PC-9 (cell line): ENCODE data around the gene RBL2. TPM values are rescaled to one million over a fixed set of nuclear protein-coding genes. Genes with fewer than 3 reads are reported as not detected.

Experiments
- BruUV-seq: library from RNA; stranded (reverse); fragments of 400-500 nt; replicated peaks from 2 replicates; lab custom pipeline; 2021; lab: Mats Ljungman, UMichigan
- CTCF ChIA-PET: fragments of 300-600 bp; sonication (Branson Sonifier 250); formaldehyde crosslinking; loops from one replicate; lab custom pipeline; 2022; ENCODE audit warnings: antibody characterized with exemption; lab: Charles Lee
- POLR2A ChIA-PET: fragments of 300-600 bp; sonication (Branson Sonifier 250); formaldehyde crosslinking; loops from one replicate; lab custom pipeline; 2022; ENCODE audit warnings: antibody characterized with exemption; ENCODE audit not compliant: unreplicated experiment; lab: Charles Lee
- DNase-seq, 2 experiments: peaks; one replicate each; pipeline versions ENCODE4 v3.0.0 to v3.0.0-alpha.2; 2015 to 2022; ENCODE audit warnings: mixed read lengths in 1 of 2
- H2AFZ ChIP-seq: fragments of 200-600 bp; sonication (generic); 2 replicates; pipeline ENCODE4 v1.8.1; 2017; ENCODE audit warnings: antibody characterized with exemption
- H3F3A ChIP-seq: fragments of 200-600 bp; sonication (generic); 2 replicates; pipeline ENCODE4 v1.8.1; 2017; ENCODE audit warnings: antibody characterized with exemption, mild to moderate bottlenecking, low read depth; ENCODE audit not compliant: insufficient read depth
- H3K27ac ChIP-seq: fragments of 200-600 bp; sonication (generic); 2 replicates; pipeline ENCODE4 v1.6.1; 2016; ENCODE audit warnings: mixed run types
- H3K27me3 ChIP-seq: fragments of 200-600 bp; sonication (generic); 2 replicates; pipeline ENCODE4 v1.6.1; 2016; ENCODE audit warnings: low read depth, mixed run types; ENCODE audit not compliant: insufficient read depth
- H3K36me3 ChIP-seq: fragments of 200-600 bp; sonication (generic); 2 replicates; pipeline ENCODE4 v1.6.1; 2016; ENCODE audit warnings: low read depth, mixed run types
- H3K4me1 ChIP-seq: fragments of 200-600 bp; sonication (generic); replicated peaks from 2 replicates; pipeline ENCODE4 v1.6.1; 2016; ENCODE audit warnings: mixed run types; ENCODE audit not compliant: insufficient read depth
- H3K4me2 ChIP-seq: fragments of 200-600 bp; sonication (generic); 2 replicates; pipeline ENCODE4 v1.6.1; 2017; ENCODE audit warnings: mixed run types
- H3K4me3 ChIP-seq: fragments of 200-600 bp; sonication (generic); 2 replicates; pipeline ENCODE4 v1.6.1; 2016; ENCODE audit warnings: mixed run types
- H3K79me2 ChIP-seq: fragments of 200-600 bp; sonication (generic); 2 replicates; pipeline ENCODE4 v1.6.1; 2017; ENCODE audit warnings: low read depth, mixed run types
- H3K9me2 ChIP-seq: fragments of 200-600 bp; sonication (generic); 2 replicates; pipeline ENCODE4 v1.8.1; 2017; ENCODE audit warnings: mild to moderate bottlenecking; ENCODE audit not compliant: insufficient read depth
- H3K9me3 ChIP-seq: fragments of 200-600 bp; sonication (generic); 2 replicates; pipeline ENCODE4 v1.8.1; 2016; ENCODE audit warnings: low read depth; ENCODE audit not compliant: insufficient read depth
- H4K20me1 ChIP-seq: fragments of 200-600 bp; sonication (generic); 2 replicates; pipeline ENCODE4 v1.8.1; 2017; ENCODE audit not compliant: insufficient read depth
- EZH2 ChIP-seq: fragments of 200-600 bp; sonication (generic); IDR thresholded peaks from 2 replicates; pipeline ENCODE4 v1.8.0; 2017; ENCODE audit warnings: antibody characterized with exemption, low read depth
- intact Hi-C: fragments of 100-400 bp; cut with micrococcal nuclease; formaldehyde crosslinking; loops from one replicate; pipeline ENCODE4 v1.10.0; 2022; ENCODE audit not compliant: unreplicated experiment
- total RNA-seq: library from RNA; stranded (reverse); gene quantifications from 2 replicates; pipeline ENCODE4 v1.2.3, GENCODE V29; 2021
- TF ChIP-seq, protein P1 (sequence below): fragments of 200-600 bp; sonication (generic); conservative IDR thresholded peaks from 2 replicates; pipeline ENCODE4 v1.6.1; 2017; ENCODE audit warnings: mixed run types, antibody characterized with exemption, mild to moderate bottlenecking, moderate library complexity

Gene RBL2
- total RNA-seq, 1 experiment from 2014 or later = 72.0 TPM

DNA sequence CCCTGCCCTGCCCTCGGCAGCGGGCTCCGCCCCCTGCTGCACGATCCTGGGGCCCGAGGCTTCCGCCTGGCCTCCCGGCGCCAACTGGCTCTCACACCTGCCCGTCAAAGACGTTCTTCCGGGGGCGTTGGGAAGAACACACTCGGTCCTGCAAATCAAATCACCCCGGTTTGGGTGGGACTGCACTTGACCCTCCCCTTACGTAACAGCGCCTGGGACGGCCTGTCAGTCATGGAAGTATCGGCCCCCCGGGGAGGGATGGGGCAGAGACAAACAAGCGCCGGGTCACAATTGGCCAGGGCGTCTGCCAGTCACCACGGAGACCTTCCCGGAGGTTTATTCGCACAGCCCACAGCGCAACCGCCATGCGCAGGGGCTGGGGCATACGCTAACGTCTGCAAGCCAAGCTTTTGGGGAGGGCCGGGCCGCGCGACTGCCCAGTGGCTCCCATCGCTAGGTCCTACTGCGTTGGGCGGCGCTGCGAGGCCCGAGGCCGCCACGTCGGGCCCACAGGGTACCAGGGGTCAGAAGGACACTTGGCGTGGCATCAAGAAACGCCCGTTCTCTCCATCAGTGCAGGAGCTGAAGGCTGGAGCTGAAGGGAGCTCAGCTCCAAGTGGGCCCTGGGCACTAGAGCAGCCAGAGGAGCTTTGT, 69.1 kb downstream of the RBL2 start:
- Histone ChIP-seq H3K27ac (peak overlapping the region; percentile 74), H3K79me2 (peaks cover 35% of the 10 kb centered on the region), H2AFZ (peak overlapping the region; percentile 95), H3K27me3 (no peaks in the 10 kb centered on the region), H3K9me3 (no peaks in the 10 kb centered on the region), H3K36me3 (no peaks in the 10 kb centered on the region), H3K4me2 (peak overlapping the region; percentile 92), H3F3A (peaks cover 3% of the 10 kb centered on the region; the same call in 1 of the 2 replicates), H4K20me1 (peaks cover 18% of the 10 kb centered on the region; the same call in 1 of the 2 replicates), H3K9me2 (no peaks in the 10 kb centered on the region), H3K4me3 (peak overlapping the region; percentile 88), H3K4me1 (peaks cover 27% of the 10 kb centered on the region)
- DNase-seq = peak; percentile 99
- no peak for TF ChIP-seq EZH2
- TF ChIP-seq, protein P1, sequence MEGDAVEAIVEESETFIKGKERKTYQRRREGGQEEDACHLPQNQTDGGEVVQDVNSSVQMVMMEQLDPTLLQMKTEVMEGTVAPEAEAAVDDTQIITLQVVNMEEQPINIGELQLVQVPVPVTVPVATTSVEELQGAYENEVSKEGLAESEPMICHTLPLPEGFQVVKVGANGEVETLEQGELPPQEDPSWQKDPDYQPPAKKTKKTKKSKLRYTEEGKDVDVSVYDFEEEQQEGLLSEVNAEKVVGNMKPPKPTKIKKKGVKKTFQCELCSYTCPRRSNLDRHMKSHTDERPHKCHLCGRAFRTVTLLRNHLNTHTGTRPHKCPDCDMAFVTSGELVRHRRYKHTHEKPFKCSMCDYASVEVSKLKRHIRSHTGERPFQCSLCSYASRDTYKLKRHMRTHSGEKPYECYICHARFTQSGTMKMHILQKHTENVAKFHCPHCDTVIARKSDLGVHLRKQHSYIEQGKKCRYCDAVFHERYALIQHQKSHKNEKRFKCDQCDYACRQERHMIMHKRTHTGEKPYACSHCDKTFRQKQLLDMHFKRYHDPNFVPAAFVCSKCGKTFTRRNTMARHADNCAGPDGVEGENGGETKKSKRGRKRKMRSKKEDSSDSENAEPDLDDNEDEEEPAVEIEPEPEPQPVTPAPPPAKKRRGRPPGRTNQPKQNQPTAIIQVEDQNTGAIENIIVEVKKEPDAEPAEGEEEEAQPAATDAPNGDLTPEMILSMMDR = no peak
- intact Hi-C loops = loop anchor here (1.0 to 10.0 kb wide), 5 partner anchors 69 to 448 kb away; partner anchors contain the start of gene RBL2
- ChIA-PET CTCF (interaction anchor here (0.6 kb wide), 1 partner anchor 1752 kb away, joined by 6 read pairs; no protein-coding TSS in a partner anchor), POLR2A (interaction anchor here (0.5 to 0.7 kb wide), 4 partner anchors 9 to 551 kb away, joined by 3 to 9 read pairs (median 4); no protein-coding TSS in a partner anchor)
- BruUV-seq = no TSS peak

DNA sequence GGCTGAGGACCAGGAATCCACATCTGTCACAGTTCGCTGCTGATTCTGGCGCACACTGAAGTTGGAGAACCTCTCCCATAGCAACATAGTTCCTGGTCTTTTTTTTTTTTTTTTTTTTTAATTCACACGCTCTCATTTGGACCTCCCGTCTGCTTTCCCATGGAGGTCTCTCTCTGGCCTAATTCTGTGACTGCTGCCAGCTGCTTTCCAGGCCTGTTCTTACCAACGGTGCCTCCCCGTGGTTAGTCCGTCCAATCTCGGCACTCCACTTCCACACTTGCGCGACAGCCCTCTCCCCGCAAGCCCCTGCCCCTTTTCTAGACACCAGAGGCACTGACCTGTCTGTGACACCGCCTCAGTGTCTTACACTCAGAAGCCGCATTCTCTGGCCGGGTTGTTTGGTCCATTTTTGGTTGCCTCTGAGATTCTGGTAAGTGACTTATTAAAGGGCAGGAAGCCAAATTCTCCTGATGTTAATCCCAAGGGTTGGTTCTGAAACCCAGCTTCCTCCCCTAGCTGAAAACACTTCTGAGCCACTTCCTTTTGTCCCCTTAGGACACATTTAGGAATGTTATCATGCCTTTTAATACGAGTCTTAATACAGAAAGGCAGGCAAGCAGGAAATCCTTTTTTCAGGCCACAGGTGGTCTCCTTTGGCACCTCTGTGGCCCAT, 69.9 kb downstream of the RBL2 start:
- H3K4me2 ChIP-seq = peak overlapping the region; percentile 92
- no peaks in the 10 kb centered on the region for H3K36me3 ChIP-seq
- ChIA-PET POLR2A (interaction anchor here (0.7 kb wide), 1 partner anchor 131 kb away, joined by 9 read pairs; no protein-coding TSS in a partner anchor), CTCF (interaction anchor here (0.6 to 0.7 kb wide), 2 partner anchors 735 to 1751 kb away, joined by 3 to 6 read pairs; no protein-coding TSS in a partner anchor)
- no peaks in the 10 kb centered on the region for H3K9me3 ChIP-seq
- H2AFZ ChIP-seq = peak overlapping the region; percentile 95
- H3K79me2 ChIP-seq = peaks cover 31% of the 10 kb centered on the region
- BruUV-seq = TSS peak; percentile 85
- no peaks in the 10 kb centered on the region for H3K9me2 ChIP-seq
- no peaks in the 10 kb centered on the region for H3K27me3 ChIP-seq
- peaks cover 3% of the 10 kb centered on the region; the same call in 1 of the 2 replicates for H3F3A ChIP-seq
- H3K4me1 ChIP-seq = peaks cover 27% of the 10 kb centered on the region
- peak overlapping the region; percentile 88; the same call in 1 of the 2 replicates for H3K4me3 ChIP-seq
- H4K20me1 ChIP-seq = peaks cover 18% of the 10 kb centered on the region; the same call in 1 of the 2 replicates
- TF ChIP-seq EZH2 = no peak
- TF ChIP-seq, protein P1 = no peak
- DNase-seq = peak in 1 of 2 experiments; percentile 23
- intact Hi-C loops = loop anchor here (1.0 to 10.0 kb wide), 5 partner anchors 69 to 449 kb away; partner anchors contain the start of gene RBL2
- H3K27ac ChIP-seq = peak overlapping the region; percentile 74; the same call in 1 of the 2 replicates

DNA sequence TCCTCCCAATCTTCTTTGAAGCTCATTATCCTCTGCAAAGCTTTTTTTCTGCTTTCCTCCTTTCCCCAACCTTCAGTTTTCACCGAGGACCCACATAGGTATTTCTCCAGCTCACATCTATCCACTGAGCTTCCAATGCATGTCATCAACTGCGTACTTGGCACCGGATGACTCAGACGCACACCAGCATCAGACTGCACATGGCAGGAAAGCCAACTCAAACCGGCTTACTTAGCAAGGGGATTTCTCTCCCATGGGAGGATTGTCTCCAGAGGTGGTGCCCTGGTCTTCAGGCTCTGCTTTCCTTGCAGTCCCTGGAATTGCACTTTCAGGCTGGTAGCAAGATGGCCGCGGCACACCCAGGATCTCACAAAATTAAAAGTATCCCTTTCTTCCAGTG, 70.4 kb downstream of the RBL2 start:
- H3K27ac ChIP-seq = no peak overlapping the region
- DNase-seq = no peak
- H3K9me2 ChIP-seq = no peaks in the 10 kb centered on the region
- POLR2A ChIA-PET = no interaction called here
- intact Hi-C loops = loop anchor here (5.0 to 10.0 kb wide), 3 partner anchors 87 to 190 kb away; no protein-coding TSS in a partner anchor
- H3K9me3 ChIP-seq = no peaks in the 10 kb centered on the region
- peaks cover 27% of the 10 kb centered on the region for H3K79me2 ChIP-seq
- no TSS peak for BruUV-seq
- peak overlapping the region; percentile 92 for H3K4me2 ChIP-seq
- CTCF ChIA-PET = no interaction called here
- TF ChIP-seq EZH2 = no peak
- TF ChIP-seq, protein P1 = no peak
- no peaks in the 10 kb centered on the region for H3K27me3 ChIP-seq
- H3F3A ChIP-seq = peaks cover 3% of the 10 kb centered on the region; the same call in 1 of the 2 replicates
- no peak overlapping the region; the same call in 1 of the 2 replicates for H2AFZ ChIP-seq
- no peaks in the 10 kb centered on the region for H3K36me3 ChIP-seq
- H3K4me1 ChIP-seq = peaks cover 27% of the 10 kb centered on the region
- peaks cover 18% of the 10 kb centered on the region; the same call in 1 of the 2 replicates for H4K20me1 ChIP-seq
- H3K4me3 ChIP-seq = no peak overlapping the region; the same call in 1 of the 2 replicates
